GM19238 (cell line): Measurements from ENCODE around the gene PGAM2.
A peak's percentile ranks its signal among the peaks of the same experiment; 100 is the strongest.
"Not testable (repeated sequence)": the region's sequence is repeated elsewhere in the genome, so short reads cannot be mapped to it uniquely, and the experiment has no call there.

Experiments
- DNase-seq: peaks from one replicate; pipeline ENCODE4 v3.0.0; 2011; ENCODE audit warnings: low spot score; ENCODE audit not compliant: insufficient read length

PGAM2 gene

DNA sequence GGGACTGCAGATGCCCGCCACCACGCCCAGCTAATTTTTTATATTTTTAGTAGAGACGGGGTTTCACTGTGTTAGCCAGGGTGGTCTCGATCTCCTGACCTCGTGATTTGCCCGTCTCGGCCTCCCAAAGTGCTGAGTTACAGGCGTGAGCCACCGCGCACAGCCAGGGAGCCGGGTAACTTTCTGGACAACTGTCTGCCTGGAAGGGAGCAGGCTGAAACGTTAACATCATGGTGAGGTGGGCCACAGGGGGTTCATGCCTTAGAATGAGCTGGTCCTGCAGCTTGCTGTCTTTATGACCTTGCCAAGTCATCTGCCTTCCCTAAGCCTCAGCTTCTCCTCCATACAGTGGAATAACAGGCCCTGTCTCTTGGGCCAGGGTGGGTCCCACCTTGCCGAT lies 34.0 kb downstream of the PGAM2 start:
- not testable (repeated sequence) for DNase-seq

DNA sequence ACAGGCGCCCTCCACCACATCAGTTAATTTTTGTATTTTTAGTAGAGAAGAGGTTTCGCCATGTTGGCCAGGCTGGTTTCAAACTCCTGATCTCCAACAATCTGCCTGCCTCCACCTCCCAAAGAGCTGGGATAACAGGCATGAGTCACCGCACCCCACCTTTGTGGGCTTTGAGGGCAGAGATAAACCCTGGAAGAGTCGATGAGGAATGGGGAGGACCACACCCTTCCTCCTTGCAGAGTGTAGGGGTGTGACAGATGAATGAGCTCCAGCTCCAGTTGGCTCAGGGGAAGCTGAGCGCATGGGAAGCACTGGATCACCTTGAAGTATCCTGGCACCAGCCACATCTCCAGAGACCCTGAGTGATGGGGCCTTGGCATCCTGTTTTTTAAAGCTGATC lies 35.3 kb downstream of the PGAM2 start:
- DNase-seq = not testable (repeated sequence)

DNA sequence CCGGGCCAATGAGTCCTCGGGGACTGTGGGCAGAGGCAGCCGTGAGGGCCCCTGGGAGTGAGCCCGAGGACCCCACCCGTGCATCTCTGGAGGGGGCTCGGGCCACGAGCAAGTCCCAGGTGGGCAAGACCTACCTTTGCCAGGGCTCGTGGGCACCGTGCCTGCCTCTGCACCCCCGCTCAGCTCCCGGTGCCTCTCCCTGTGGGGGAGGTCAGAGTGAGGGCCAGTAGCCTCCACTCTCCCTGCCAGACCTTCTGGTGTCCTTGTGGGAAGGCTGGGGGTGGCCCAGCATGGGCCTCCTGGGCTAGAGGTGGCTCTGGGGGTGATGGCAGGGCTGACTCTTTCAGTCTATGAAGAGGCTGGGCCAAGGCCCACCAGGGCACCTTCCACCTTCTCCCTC lies 35.9 kb downstream of the PGAM2 start:
- DNase-seq = not testable (repeated sequence)

DNA sequence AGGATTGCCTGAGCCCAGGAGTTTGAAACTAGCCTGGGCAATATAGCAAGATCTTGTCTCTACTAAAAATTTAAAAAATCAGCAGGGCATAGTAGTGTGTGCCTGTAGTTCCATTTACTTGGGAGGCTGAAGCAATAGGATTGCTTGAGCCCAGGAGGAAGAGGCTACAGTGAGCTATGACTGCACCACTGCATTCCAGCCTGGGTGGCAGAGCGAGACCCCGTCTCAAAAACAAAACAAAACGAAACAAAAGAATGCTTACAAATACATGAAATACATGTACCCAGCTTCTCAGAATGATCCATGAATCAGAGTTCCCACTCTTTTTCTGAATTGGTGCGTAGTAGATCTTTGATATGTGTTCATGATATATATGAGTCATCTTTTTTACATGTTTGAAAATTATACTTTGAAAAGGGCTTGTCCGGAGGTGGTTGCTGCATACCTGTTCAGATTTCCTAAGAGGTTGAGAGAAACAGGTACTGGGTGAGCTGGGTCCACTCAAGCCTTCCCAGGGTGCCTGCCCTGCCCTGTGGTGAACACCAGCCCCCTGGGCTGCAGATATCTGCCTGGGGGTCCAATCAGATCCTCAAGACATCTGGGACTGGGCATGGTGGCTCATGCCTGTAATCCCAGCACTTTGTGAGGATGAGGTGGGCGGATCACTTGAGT lies 42.4 kb downstream of the PGAM2 start:
- not testable (repeated sequence) for DNase-seq

DNA sequence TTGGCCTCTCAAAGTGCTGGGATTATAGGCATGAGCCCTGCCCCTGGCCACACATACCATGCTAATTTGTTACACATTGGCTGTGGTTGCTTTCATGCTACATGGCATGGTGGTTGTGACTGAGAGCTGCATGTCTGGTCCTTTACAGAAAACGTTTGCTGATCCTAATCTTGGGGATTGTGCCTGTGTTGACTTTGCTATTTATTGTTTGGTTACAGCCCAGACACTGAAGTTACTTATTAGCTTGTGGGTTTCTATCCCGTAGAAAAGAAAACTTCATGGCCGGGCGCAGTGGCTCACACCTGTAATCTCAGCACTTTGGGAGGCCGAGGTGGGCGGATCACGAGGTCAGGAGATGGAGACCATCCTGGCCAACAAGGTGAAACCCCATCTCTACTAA lies 43.3 kb downstream of the PGAM2 start:
- DNase-seq = not testable (repeated sequence)

DNA sequence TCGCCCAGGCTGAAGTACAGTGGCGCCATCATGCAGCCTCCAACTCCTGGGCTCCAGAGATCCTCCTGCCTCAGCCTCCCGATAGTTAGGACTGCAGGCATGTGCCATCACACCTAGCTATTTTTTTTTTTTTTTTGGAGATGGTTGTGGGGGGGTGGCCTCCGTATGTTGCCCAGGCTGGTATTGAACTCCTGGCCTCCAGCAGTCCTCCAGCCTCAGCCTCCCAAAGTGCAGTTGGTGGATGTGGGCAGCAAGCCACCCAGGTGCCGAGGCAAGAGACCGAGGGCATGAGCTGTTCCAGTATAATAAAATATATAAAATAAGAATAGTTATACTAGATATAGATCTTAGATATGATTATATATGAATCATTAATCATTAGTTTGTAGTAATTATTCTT lies 45.5 kb downstream of the PGAM2 start:
- DNase-seq = not testable (repeated sequence)

DNA sequence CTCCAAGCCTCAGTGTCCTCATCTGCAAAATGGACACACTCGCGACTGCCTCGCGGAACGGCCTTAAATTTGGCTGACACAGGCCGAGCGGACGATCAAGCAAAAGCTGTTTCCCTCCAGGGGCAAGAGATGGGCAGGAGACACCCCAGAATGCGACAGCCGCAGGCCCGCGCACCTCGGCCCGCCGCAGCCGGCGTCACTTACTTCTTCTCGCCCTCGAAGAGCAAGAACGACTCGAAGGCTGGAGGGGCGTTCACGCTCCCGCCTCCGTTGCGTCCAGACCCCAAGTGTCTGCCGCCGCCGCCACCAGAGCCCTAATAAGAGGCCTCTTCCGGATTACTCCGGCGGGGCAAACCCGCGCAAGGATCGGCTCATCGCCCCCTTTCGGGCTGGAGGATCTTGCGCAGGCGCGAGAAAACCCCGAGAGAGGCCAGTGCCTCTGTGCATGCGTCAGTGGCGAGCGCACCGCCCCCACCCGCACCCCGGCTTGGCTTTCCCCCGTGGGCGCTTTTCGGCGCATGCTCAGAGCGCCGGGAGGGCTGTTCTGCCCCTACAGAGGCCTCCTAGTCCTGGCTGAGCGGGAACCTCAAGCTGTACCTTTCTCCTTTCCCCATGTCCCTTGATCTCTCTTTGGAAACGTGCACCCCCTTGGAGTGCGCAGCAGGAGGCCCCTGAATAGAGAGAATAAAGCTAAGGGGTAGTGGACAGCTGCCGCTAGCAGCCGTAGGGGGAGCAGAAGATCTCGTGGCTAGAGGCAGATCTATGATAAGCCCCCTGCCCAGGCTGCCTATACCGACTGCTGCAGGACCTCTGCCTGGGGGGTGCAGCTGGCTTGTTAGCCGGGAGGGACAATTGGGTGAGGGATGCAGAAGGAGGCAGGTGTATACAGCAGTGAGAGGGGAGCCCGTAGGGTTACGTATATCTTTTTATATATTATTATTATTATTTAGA lies 46.2 kb downstream of the PGAM2 start:
- DNase-seq = peak; percentile 95

DNA sequence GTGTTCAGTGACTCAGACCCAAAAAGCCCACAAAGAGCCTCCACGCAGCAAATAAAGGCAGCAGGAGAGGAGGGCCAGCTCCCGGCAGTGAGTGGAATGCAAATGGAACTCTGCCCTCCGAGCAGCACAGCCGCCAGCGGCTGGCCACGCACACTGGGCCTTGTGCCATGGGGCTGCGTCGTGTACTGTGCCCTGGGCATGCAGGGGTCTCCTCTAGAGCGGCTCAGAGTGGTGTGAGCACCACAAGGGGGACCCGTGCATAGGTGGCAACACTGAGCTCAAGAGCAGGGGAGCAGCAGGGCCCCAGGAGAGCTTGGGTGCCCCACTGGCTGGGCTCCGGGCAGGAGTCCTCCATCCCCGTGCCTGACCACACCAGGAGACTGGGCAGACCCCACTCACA lies 50.3 kb downstream of the PGAM2 start:
- DNase-seq = not testable (repeated sequence)
